GM18873 (cell line): Measurements from ENCODE around the gene ZSCAN10.
"Not testable (repeated sequence)": the region's sequence is repeated elsewhere in the genome, so short reads cannot be mapped to it uniquely, and the experiment has no call there.

ENCODE experiments used
- ATAC-seq: cut with Tn5 transposase; IDR thresholded peaks from one replicate; pipeline ENCODE4 v1.9.1; 2021; ENCODE audit warnings: mild to moderate bottlenecking, moderate library complexity, moderate number of reproducible peaks; ENCODE audit not compliant: unreplicated experiment, low FRiP score

The ZSCAN10 gene

DNA sequence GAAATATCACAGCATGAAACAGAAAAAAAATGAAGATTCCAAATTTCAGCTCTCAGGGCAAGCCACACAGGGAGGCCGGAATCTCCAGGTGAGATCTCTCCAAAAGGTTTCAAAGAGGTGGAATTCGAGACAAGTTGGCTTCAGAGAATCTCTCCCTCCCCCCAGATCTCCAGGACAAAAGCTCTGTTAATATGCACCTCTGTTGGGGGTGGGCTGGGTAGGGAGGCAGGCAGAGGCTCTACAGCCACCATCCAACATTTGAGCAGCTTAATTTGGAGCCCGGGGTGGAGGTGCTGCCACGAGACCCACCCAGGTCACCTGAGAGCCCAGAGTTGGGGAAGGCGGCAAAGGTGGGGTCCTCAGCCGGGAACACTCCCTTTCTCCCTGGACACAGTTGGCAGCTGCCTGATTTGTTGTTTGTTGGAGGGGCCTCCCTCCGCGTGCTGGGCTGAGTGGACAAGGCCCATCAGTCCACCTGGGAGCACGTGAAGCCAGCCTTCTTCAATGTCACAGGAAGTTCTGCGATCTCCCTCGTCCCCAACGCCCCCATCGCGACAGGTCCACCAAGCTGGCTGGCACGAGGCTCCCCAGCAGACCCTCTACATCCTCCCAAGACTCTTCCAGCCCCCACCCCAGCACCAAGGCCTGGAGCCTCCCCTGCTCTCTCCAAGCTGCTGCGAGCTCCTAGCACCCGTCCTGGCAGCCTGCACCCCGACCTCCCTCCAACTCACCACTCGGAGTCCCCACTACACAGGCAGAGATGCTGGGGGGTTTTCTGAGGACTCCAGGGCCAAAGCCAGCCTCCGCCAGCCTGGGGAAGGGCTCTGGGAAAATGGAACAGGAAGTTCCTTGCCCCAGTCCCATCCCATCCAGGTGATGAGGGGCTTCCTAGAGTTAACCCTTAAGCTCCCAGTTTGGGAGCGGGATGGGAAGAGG is at the start of gene ZSCAN10:
Gene ZSCAN10 (minus strand): TSS at position 836 of the 936 bp plus-strand sequence. CDS start 6,357 bp downstream, outside the sequence.
- ATAC-seq = no peak

DNA sequence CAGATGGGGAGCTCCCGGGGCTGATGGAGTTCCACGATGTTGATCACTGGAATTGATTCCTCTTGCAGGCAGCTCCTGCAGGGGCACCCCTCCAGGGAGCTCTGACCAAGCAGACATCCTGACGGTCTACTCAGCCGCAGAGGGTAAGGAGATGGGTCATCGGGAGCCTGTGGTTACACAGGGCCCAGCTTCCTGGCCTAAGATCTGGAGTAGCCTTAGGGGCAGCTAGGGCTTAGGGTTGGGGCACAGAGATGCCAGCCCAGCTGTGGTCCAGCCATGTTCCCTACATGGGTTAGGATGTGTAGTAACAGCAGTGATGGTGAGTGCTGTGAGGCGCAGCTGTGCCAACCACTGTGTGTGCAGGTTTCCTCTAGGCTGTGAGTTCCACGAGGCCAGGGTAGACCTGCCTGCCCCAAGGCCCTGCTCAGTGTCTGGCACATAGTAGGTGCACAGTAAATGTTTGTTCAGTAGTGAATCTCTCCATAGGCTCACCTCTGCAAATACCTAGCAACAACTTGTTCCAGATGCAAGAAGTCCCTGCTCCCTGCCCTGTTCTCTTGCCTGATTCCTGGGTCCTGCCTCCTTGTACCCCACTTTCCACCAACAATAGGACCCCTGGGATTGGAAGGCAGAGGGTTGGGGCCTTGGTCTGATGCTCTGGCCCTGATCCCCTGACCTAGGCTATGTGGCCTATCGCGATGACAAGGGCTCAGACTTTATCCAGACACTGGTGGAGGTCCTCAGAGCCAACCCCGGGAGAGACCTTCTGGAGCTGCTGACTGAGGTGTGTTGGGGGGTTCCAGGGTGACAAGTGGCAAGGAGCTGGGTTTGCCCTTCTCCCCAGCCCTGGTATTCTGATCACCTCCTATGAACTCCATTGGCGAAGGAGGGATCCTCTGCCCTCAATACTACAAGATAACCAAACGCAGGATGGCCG is 49.4 kb upstream of the ZSCAN10 start:
- no peak for ATAC-seq

DNA sequence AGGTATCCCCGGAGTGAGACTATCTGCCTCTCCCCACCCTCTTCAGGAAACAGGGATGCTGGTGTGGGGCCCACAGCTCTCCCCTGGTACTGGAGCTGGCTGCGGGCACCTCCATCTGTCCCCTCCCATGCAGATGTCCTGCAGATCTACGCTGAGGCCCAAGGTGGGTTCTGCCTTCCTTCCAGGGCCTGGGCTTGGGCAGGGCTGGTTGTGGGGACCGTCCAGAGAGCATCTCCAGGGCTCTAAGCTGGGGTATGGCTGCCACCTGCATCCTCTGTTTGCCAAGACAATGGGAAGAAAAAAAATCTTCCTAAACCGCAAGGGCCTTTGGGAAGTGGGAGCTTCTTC is 48.6 kb upstream of the ZSCAN10 start:
- no peak for ATAC-seq

GRCh38 chr16:3147046-3147756 is 48.1 kb upstream of the ZSCAN10 start:
- ATAC-seq = no peak

DNA sequence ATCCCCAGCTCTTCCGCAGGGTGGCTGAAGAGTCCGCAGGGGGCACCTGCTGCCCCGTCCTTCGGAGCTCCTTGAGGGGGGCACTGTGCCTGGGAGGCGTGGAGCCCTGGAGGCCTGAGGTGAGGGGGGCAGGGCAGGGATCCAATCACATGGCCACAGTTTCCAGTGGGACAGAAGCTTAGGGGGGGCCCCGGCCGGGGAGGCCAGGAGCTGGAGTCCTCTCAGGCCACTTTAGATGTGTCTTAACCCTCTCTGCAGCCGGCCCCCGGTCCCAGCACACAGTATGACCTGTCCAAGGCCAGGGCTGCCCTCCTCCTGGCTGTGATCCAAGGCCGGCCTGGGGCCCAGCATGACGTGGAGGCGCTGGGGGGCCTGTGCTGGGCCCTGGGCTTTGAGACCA is 46.6 kb upstream of the ZSCAN10 start:
- ATAC-seq = no peak

- no peak for ATAC-seq
Observed at GRCh38 chr16:3145151-3145550, 46.1 kb upstream of the ZSCAN10 start.

DNA sequence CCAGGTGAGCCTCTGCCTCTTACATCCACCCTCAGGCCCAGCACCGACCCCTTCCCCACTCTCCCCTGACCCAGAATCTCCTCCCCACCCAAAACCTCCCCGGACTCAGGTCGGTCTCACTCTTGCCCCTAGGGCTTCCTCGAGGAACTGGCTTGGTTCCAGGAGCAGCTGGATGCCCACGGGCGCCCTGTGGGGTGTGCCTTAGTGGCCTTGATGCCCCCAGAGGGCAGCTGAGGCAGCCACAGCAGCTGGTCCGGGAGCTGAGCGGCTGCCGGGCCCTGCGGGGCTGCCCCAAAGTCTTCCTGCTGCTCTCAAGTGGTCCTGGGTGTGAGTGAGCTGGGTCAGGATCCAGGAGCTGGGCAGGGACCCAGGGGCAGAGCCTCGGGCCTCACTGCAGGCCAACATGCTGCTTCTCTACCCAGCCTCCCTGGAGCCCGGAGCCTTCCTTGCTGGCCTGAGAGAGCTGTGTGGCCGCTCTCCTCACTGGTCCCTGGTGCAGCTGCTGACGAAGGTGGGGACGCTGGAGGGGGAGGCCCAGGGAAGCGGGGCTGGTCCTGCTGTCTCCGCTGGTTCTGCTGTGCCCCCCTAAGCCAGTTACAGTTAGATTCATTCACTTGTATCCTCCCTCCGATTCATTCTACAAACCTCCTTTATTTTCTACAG is 45.4 kb upstream of the ZSCAN10 start:
- ATAC-seq = no peak

- no peak for ATAC-seq
Observed at GRCh38 chr16:3143598-3144320, 44.7 kb upstream of the ZSCAN10 start.

- ATAC-seq = no peak
Observed at GRCh38 chr16:3143189-3143588, 44.1 kb upstream of the ZSCAN10 start.

GRCh38 chr16:3142770-3143169 is 43.7 kb upstream of the ZSCAN10 start:
- no peak for ATAC-seq

GRCh38 chr16:3142327-3142726 is 43.2 kb upstream of the ZSCAN10 start:
- ATAC-seq = no peak

- no peak for ATAC-seq
Observed at GRCh38 chr16:3141781-3142311, 42.8 kb upstream of the ZSCAN10 start.

GRCh38 chr16:3140603-3141427 is 41.7 kb upstream of the ZSCAN10 start:
- no peak for ATAC-seq

- not testable (repeated sequence) for ATAC-seq
Observed at GRCh38 chr16:3139561-3139960, 40.5 kb upstream of the ZSCAN10 start.

GRCh38 chr16:3138823-3139426 is 39.8 kb upstream of the ZSCAN10 start:
- no peak for ATAC-seq

- no peak for ATAC-seq
Observed at GRCh38 chr16:3138342-3138741, 39.2 kb upstream of the ZSCAN10 start.

GRCh38 chr16:3137267-3137666 is 38.2 kb upstream of the ZSCAN10 start:
- no peak for ATAC-seq
